GM12878 (cell line): ENCODE results near the gene CZIB. TPM values are rescaled to one million over a fixed set of nuclear protein-coding genes. Genes with fewer than 3 reads are reported as not detected.
"Not testable (repeated sequence)": the region's sequence is repeated elsewhere in the genome, so short reads cannot be mapped to it uniquely, and the experiment has no call there.

Source experiments
- ATAC-seq: fragments of 200-7000 bp; cut with Tn5 transposase; 3 replicates; pipeline ENCODE4 v1.9.1; 2020; ENCODE audit warnings: mild to moderate bottlenecking, moderate library complexity
- BruUV-seq: library from RNA; stranded (reverse); fragments of 400-500 nt; replicated peaks from 2 replicates; lab custom pipeline; 2021; lab: Mats Ljungman, UMichigan
- CTCF ChIA-PET: fragments of 300-600 bp; sonication (Branson Sonifier 250); formaldehyde crosslinking; extraction: SDS; loops from one replicate; lab custom pipeline; 2021; ENCODE audit warnings: inconsistent platforms; lab: Yijun Ruan, JAX
- POLR2A ChIA-PET: fragments of 350-600 bp; formaldehyde crosslinking; extraction: SDS; loops from one replicate; lab custom pipeline; 2021; ENCODE audit warnings: inconsistent platforms; lab: Charles Lee
- RAD21 ChIA-PET: fragments of 300-600 bp; sonication (Branson Sonifier 250); formaldehyde crosslinking; loops from one replicate; lab custom pipeline; 2023; ENCODE audit warnings: antibody characterized with exemption; ENCODE audit not compliant: unreplicated experiment; lab: Charles Lee
- SMC1A ChIA-PET: fragments of 300-600 bp; sonication (Branson Sonifier 250); formaldehyde crosslinking; loops from one replicate; lab custom pipeline; 2023; ENCODE audit not compliant: unreplicated experiment, uncharacterized antibody; lab: Charles Lee
- DNase-seq: peaks from one replicate; pipeline ENCODE4 v3.0.0-alpha.2; 2011; ENCODE audit warnings: low read depth, low spot score
- FAIRE-seq: peaks from 3 replicates; lab custom pipeline; 2011; peaks lifted over from hg19 to GRCh38; lab: Jason Lieb, UNC
- H2AFZ ChIP-seq: 2 replicates; pipeline ENCODE4 v1.6.0; 2011; ENCODE audit warnings: low read depth, low read length, control low read depth; ENCODE audit not compliant: control insufficient read depth
- H3K27ac ChIP-seq: 2 replicates; pipeline ENCODE4 v1.5.1; 2011; ENCODE audit warnings: control low read depth; ENCODE audit not compliant: control insufficient read depth, insufficient read depth
- H3K27me3 ChIP-seq, 2 experiments: replicated peaks in 1 of 2; 2 replicates each; pipeline versions ENCODE4 v1.6.0 to v1.6.1; 2011; ENCODE audit warnings: low read length in 1 of 2; ENCODE audit not compliant: control insufficient read depth in 2 of 2, insufficient read depth in 2 of 2
- H3K36me3 ChIP-seq, 2 experiments: 2 replicates each; pipeline ENCODE4 v1.5.1; 2011; ENCODE audit warnings: low read length in 1 of 2; ENCODE audit not compliant: control insufficient read depth in 2 of 2, insufficient read depth in 2 of 2
- H3K4me1 ChIP-seq: 2 replicates; pipeline ENCODE4 v1.6.1; 2011; ENCODE audit warnings: mild to moderate bottlenecking, low read length, moderate library complexity, mixed read lengths; ENCODE audit not compliant: control insufficient read depth, insufficient read depth
- H3K4me2 ChIP-seq: 2 replicates; pipeline ENCODE4 v1.6.0; 2011; ENCODE audit warnings: control low read depth; ENCODE audit not compliant: control insufficient read depth, insufficient read depth
- H3K4me3 ChIP-seq: fragments of 200-600 bp; sonication (generic); 2 replicates; pipeline ENCODE4 v1.5.1; 2016
- H3K79me2 ChIP-seq: 2 replicates; pipeline ENCODE4 v1.6.0; 2011; ENCODE audit warnings: low read length; ENCODE audit not compliant: control insufficient read depth, insufficient read depth
- H3K9ac ChIP-seq: 2 replicates; pipeline ENCODE4 v1.8.0; 2011; ENCODE audit warnings: low read length, control low read depth, mixed read lengths; ENCODE audit not compliant: control insufficient read depth, insufficient read depth
- H3K9me3 ChIP-seq: replicated peaks from 3 replicates; pipeline ENCODE4 v1.5.1; 2011; ENCODE audit warnings: mild to moderate bottlenecking, low read length; ENCODE audit not compliant: control insufficient read depth, insufficient read depth
- H4K20me1 ChIP-seq: 2 replicates; pipeline ENCODE4 v1.6.0; 2011; ENCODE audit not compliant: control insufficient read depth, insufficient read depth
- CBX5 ChIP-seq: sonication (generic); IDR thresholded peaks from 2 replicates; pipeline ENCODE4 v1.6.1; 2016; ENCODE audit warnings: low read depth, moderate library complexity, mild to moderate bottlenecking, inconsistent platforms
- WGBS: methylation state at CpG from one replicate; pipeline ENCODE4 v1.1.6; 2016; ENCODE audit warnings: low lambda C conversion rate; ENCODE audit not compliant: insufficient replicate concordance, insufficient coverage; ENCODE audit errors: missing lambda C conversion rate; 5-methylcytosine and 5-hydroxymethylcytosine counted together
- in situ Hi-C: fragments of 300-500 bp; cut with MboI; formaldehyde crosslinking; loops from 9 replicates; pipeline ENCODE4 v1.14.3; 2018; ENCODE audit warnings: mixed read lengths
- intact Hi-C: fragments of 100-400 bp; cut with micrococcal nuclease; formaldehyde crosslinking; loops from one replicate; pipeline ENCODE4 v1.14.2; 2022; ENCODE audit not compliant: unreplicated experiment
- polyA plus RNA-seq, 11 experiments: library from polyadenylated mRNA; depleted of rRNA in 4 of 11; unstranded in 6 of 11; stranded (reverse) in 5 of 11; fragments of >200 nt; fragmentation: Nextera tagmentation in 4 of 11; fragmentation: Illumina TruSeq in 1 of 11; extraction: Ambion mirVana in 4 of 11; extraction: Trizol in 1 of 11; gene quantifications; 1 replicate in 1 of 11; 2 replicates in 10 of 11; pipeline versions ENCODE4 v1.2.1 to v1.2.3, GENCODE V29; 2011 to 2016; ENCODE audit warnings: inconsistent platforms in 2 of 11, missing spikeins in 2 of 11, low read depth in 1 of 11
- total RNA-seq, 4 experiments: library from RNA; depleted of rRNA in 3 of 4; stranded (reverse); fragments of >200 nt in 3 of 4; fragmentation: Illumina TruSeq in 1 of 4; extraction: Trizol in 1 of 4; gene quantifications; 2 replicates each; pipeline versions ENCODE4 v1.2.1 to v1.2.3, GENCODE V29; 2013 to 2021

The CZIB gene
- total and polyA plus RNA-seq, 10 of the 15 experiments (the other 5 are each of a cell fraction or from before 2014, with no cell fraction given): 36.1 to 68.3 (median 50.4) TPM

DNA sequence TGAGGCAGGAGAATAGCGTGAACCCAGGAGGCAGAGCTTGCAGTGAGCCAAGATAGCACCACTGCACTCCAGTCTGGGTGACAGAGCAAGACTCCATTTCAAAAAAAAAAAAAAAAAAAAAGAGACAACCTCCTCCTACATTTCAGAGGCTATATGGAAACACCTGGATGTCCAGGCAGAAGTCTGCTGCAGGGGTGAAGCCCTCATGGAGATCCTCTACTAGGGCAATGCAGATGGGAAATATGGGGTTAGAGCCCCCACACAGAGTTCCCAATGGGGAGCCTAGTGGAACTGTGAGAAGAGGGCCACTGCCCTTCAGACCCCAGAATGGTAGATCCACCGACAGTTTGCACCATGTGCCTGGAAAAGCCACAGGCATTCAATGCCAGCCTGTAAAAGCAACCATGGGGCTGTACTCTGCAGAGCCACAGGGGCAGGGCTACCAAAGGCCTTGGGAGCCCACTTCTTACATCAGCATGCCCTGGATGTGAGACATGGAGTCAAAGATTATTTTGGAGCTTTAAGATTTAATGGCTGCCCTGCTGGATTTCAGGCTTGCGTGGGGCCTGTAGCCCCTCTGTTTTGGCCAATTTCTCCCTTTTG lies 14.2 kb downstream of the CZIB start:
- RAD21 ChIA-PET, H3K9ac ChIP-seq, FAIRE-seq, H3K27ac ChIP-seq, H3K4me1 ChIP-seq, ATAC-seq, H3K79me2 ChIP-seq, H4K20me1 ChIP-seq, CTCF ChIA-PET, intact Hi-C loops, H2AFZ ChIP-seq, POLR2A ChIA-PET, DNase-seq, H3K27me3 ChIP-seq, SMC1A ChIA-PET, in situ Hi-C loops, H3K4me2 ChIP-seq, BruUV-seq, H3K4me3 ChIP-seq: not testable (repeated sequence)
- TF ChIP-seq CBX5: peak; percentile 89; the same call in 1 of the 2 replicates
- 85% methylated on average over 3 of the region's 3 CpGs for WGBS
- peaks cover 16% of the 10 kb centered on the region; the same call in 2 of the 3 replicates for H3K9me3 ChIP-seq
- H3K36me3 ChIP-seq: peaks cover 5 to 29% of the 10 kb centered on the region in 2 experiments

- Histone ChIP-seq H3K36me3 (peaks cover 0 to 26% of the 10 kb centered on the region in 2 experiments), H3K9me3 (peaks cover 16% of the 10 kb centered on the region; the same call in 2 of the 3 replicates)
- SMC1A ChIA-PET, H2AFZ ChIP-seq, in situ Hi-C loops, H3K79me2 ChIP-seq, H4K20me1 ChIP-seq, H3K9ac ChIP-seq, H3K4me2 ChIP-seq, CTCF ChIA-PET, H3K27ac ChIP-seq, POLR2A ChIA-PET, intact Hi-C loops, FAIRE-seq, H3K4me1 ChIP-seq, BruUV-seq, DNase-seq, H3K4me3 ChIP-seq, RAD21 ChIA-PET, ATAC-seq, H3K27me3 ChIP-seq: not testable (repeated sequence)
- 100% methylated on average over 1 of the region's 1 CpG for WGBS
Measured at GRCh38 chr1:53205496-53205895, 14.9 kb downstream of the CZIB start.
